ENCODE measurements around the gene GGACT.

GGACT gene

GRCh38 chr13:100573121-100573520, 15.5 kb downstream of the GGACT start:
- no peak overlapping the region for H2AFZ ChIP-seq (ENCODE audit: low read length)
- no peaks in the 10 kb centered on the region for H3K36me3 ChIP-seq (ENCODE audit: insufficient read depth, low read length)
- TF ChIP-seq EZH2 (IDR thresholded peaks at IDR 0.05; ENCODE audit: borderline replicate concordance, low read length) (no peak), CTCF (IDR thresholded peaks at IDR 0.05; ENCODE audit: low read length) (peak; percentile 96)
- no peak overlapping the region for H3K4me3 ChIP-seq (ENCODE audit: low read depth, low read length, poor library complexity, severe bottlenecking)
- H3F3A ChIP-seq (ENCODE audit: insufficient read depth, low read length) = no peaks in the 10 kb centered on the region
- H3K79me2 ChIP-seq (ENCODE audit: insufficient read depth, low read length) = no peaks in the 10 kb centered on the region
- peaks cover 4% of the 10 kb centered on the region; the same call in 1 of the 2 replicates for H3K27me3 ChIP-seq (ENCODE audit: insufficient read depth, low read length)
- no peak overlapping the region for H3K27ac ChIP-seq (ENCODE audit: low read depth, low read length, poor library complexity, severe bottlenecking)
- no peaks in the 10 kb centered on the region for H3K9me2 ChIP-seq (ENCODE audit: low read depth, low read length)
- no peaks in the 10 kb centered on the region for H3K4me1 ChIP-seq (ENCODE audit: insufficient read depth, low read length, severe bottlenecking)
- no peak overlapping the region for H3K4me2 ChIP-seq (ENCODE audit: low read length)
- H3K9ac ChIP-seq (ENCODE audit: low read length) = no peak overlapping the region
- H4K20me1 ChIP-seq (ENCODE audit: insufficient read depth, low read length) = no peaks in the 10 kb centered on the region
- no peaks in the 10 kb centered on the region for H3K9me3 ChIP-seq (ENCODE audit: low read length)

- Histone ChIP-seq H3K27ac (ENCODE audit: low read depth, low read length, poor library complexity, severe bottlenecking) (no peak overlapping the region), H3K4me1 (ENCODE audit: insufficient read depth, low read length, severe bottlenecking) (no peaks in the 10 kb centered on the region), H3K4me2 (ENCODE audit: low read length) (no peak overlapping the region), H3K4me3 (ENCODE audit: low read depth, low read length, poor library complexity, severe bottlenecking) (no peak overlapping the region), H3F3A (ENCODE audit: insufficient read depth, low read length) (no peaks in the 10 kb centered on the region), H3K36me3 (ENCODE audit: insufficient read depth, low read length) (no peaks in the 10 kb centered on the region), H3K27me3 (ENCODE audit: insufficient read depth, low read length) (peaks cover 4% of the 10 kb centered on the region; the same call in 1 of the 2 replicates), H3K79me2 (ENCODE audit: insufficient read depth, low read length) (no peaks in the 10 kb centered on the region), H3K9me3 (ENCODE audit: low read length) (no peaks in the 10 kb centered on the region), H2AFZ (ENCODE audit: low read length) (no peak overlapping the region), H3K9ac (ENCODE audit: low read length) (no peak overlapping the region), H3K9me2 (ENCODE audit: low read depth, low read length) (no peaks in the 10 kb centered on the region), H4K20me1 (ENCODE audit: insufficient read depth, low read length) (no peaks in the 10 kb centered on the region)
- TF ChIP-seq CTCF (IDR thresholded peaks at IDR 0.05; ENCODE audit: low read length) = no peak
- TF ChIP-seq EZH2 (IDR thresholded peaks at IDR 0.05; ENCODE audit: borderline replicate concordance, low read length) = no peak
These were observed 22.0 kb downstream of the GGACT start for GRCh38 chr13:100566543-100566942.

GRCh38 chr13:100565286-100565685, 23.3 kb downstream of the GGACT start:
- Histone ChIP-seq H3K79me2 (ENCODE audit: insufficient read depth, low read length) (no peaks in the 10 kb centered on the region), H2AFZ (ENCODE audit: low read length) (no peak overlapping the region), H3K4me3 (ENCODE audit: low read depth, low read length, poor library complexity, severe bottlenecking) (no peak overlapping the region), H3K9ac (ENCODE audit: low read length) (no peak overlapping the region), H3K36me3 (ENCODE audit: insufficient read depth, low read length) (no peaks in the 10 kb centered on the region), H3K4me2 (ENCODE audit: low read length) (no peak overlapping the region), H3K4me1 (ENCODE audit: insufficient read depth, low read length, severe bottlenecking) (no peaks in the 10 kb centered on the region), H3K9me3 (ENCODE audit: low read length) (no peaks in the 10 kb centered on the region), H4K20me1 (ENCODE audit: insufficient read depth, low read length) (no peaks in the 10 kb centered on the region), H3K27me3 (ENCODE audit: insufficient read depth, low read length) (peaks cover 4% of the 10 kb centered on the region; the same call in 1 of the 2 replicates), H3K9me2 (ENCODE audit: low read depth, low read length) (no peaks in the 10 kb centered on the region), H3K27ac (ENCODE audit: low read depth, low read length, poor library complexity, severe bottlenecking) (no peak overlapping the region), H3F3A (ENCODE audit: insufficient read depth, low read length) (no peaks in the 10 kb centered on the region)
- TF ChIP-seq EZH2 (IDR thresholded peaks at IDR 0.05; ENCODE audit: borderline replicate concordance, low read length) (no peak), CTCF (IDR thresholded peaks at IDR 0.05; ENCODE audit: low read length) (no peak)
